ENCODE results near the gene OPCML. TPM values are rescaled to one million over a fixed set of nuclear protein-coding genes. Genes with fewer than 3 reads are reported as not detected.

OPCML gene
- polyA plus RNA-seq, 3 donors: not detected

DNA sequence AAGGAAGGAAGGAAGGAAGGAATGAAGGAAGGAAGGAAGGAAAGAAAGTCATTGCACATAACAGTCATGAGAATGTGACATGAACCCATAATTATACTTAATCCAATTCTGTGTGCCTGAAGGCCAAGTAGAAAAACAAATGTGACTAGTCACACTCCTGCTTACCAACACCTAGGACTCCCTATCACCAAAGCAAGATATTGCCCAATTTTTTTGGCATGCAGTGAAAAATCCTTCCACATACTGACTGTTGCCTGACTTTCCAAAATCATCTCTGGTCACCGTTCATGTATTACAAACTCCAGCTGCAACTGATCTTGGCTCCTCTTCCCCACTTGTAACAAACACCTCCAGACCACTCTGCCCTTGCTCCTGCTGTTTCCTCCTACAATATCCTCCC lies 516.8 kb downstream of the OPCML start:
- Mint-ChIP-seq H3K9me3 (peaks cover 0 to 11% (median 2%) of the 10 kb centered on the region in 7 donors), H3K4me3 (no peak overlapping the region), H3K36me3 (no peaks in the 10 kb centered on the region), H3K27me3 (ENCODE audit: low read depth in 3 of 3) (no peaks in the 10 kb centered on the region), H3K27ac (no peak overlapping the region), H3K4me1 (no peaks in the 10 kb centered on the region)
- no peak for DNase-seq
- intact Hi-C loops (cut with micrococcal nuclease): no loop called here
- H4K20me1 ChIP-seq (ENCODE audit: insufficient read depth, low read length): no peaks in the 10 kb centered on the region
- H3K4me2 ChIP-seq (replicated peaks; ENCODE audit: extremely low read depth, low read length, poor library complexity, severe bottlenecking): no peak overlapping the region
- no peak overlapping the region for H2AFZ ChIP-seq (ENCODE audit: insufficient read depth, low read depth, low read length, poor library complexity, severe bottlenecking)
- no peak overlapping the region for H3K4me3 ChIP-seq (replicated peaks in 1 of 3; ENCODE audit: low read depth in 2 of 3, low read length in 3 of 3)
- H3K79me2 ChIP-seq (ENCODE audit: insufficient read depth, low read length): no peaks in the 10 kb centered on the region
- 100% methylated on average over 1 of the region's 1 CpG for WGBS (ENCODE audit: insufficient coverage)
- H3K27me3 ChIP-seq (ENCODE audit: control insufficient read depth in 2 of 2, insufficient read depth in 2 of 2, low read length in 2 of 2): no peaks in the 10 kb centered on the region
- no peak overlapping the region for H3K9ac ChIP-seq (ENCODE audit: insufficient read depth, low read length, poor library complexity, severe bottlenecking)
- no peaks in the 10 kb centered on the region for H3K9me3 ChIP-seq (replicated peaks in 1 of 2; ENCODE audit: control insufficient read depth in 1 of 2, insufficient read depth in 1 of 2, low read length in 2 of 2)
- TF ChIP-seq, protein P1, sequence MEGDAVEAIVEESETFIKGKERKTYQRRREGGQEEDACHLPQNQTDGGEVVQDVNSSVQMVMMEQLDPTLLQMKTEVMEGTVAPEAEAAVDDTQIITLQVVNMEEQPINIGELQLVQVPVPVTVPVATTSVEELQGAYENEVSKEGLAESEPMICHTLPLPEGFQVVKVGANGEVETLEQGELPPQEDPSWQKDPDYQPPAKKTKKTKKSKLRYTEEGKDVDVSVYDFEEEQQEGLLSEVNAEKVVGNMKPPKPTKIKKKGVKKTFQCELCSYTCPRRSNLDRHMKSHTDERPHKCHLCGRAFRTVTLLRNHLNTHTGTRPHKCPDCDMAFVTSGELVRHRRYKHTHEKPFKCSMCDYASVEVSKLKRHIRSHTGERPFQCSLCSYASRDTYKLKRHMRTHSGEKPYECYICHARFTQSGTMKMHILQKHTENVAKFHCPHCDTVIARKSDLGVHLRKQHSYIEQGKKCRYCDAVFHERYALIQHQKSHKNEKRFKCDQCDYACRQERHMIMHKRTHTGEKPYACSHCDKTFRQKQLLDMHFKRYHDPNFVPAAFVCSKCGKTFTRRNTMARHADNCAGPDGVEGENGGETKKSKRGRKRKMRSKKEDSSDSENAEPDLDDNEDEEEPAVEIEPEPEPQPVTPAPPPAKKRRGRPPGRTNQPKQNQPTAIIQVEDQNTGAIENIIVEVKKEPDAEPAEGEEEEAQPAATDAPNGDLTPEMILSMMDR (IDR thresholded peaks at IDR 0.05): no peak
- no peaks in the 10 kb centered on the region for H3K36me3 ChIP-seq (replicated peaks in 1 of 2; ENCODE audit: control insufficient read depth in 1 of 2, insufficient read depth in 2 of 2, low read length in 2 of 2)
- H3K27ac ChIP-seq (ENCODE audit: low read depth in 1 of 2, low read length in 2 of 2): no peak overlapping the region
- H3K4me1 ChIP-seq (ENCODE audit: control insufficient read depth in 1 of 2, insufficient read depth in 2 of 2, low read length in 2 of 2): no peaks in the 10 kb centered on the region

- no peaks in the 10 kb centered on the region for H3K79me2 ChIP-seq (ENCODE audit: insufficient read depth, low read length)
- Mint-ChIP-seq H3K4me1 (no peaks in the 10 kb centered on the region), H3K36me3 (no peaks in the 10 kb centered on the region), H3K4me3 (no peak overlapping the region), H3K27me3 (ENCODE audit: low read depth in 3 of 3) (no peaks in the 10 kb centered on the region), H3K27ac (no peak overlapping the region), H3K9me3 (peaks cover 0 to 16% (median 0%) of the 10 kb centered on the region in 7 donors)
- H3K27me3 ChIP-seq (ENCODE audit: control insufficient read depth in 2 of 2, insufficient read depth in 2 of 2, low read length in 2 of 2): no peaks in the 10 kb centered on the region
- WGBS (ENCODE audit: insufficient coverage): 91% methylated on average over 4 of the region's 5 CpGs
- H3K27ac ChIP-seq (ENCODE audit: low read depth in 1 of 2, low read length in 2 of 2): no peak overlapping the region
- H3K4me1 ChIP-seq (ENCODE audit: control insufficient read depth in 1 of 2, insufficient read depth in 2 of 2, low read length in 2 of 2): no peaks in the 10 kb centered on the region
- intact Hi-C loops (cut with micrococcal nuclease): no loop called here
- TF ChIP-seq, protein P1 (IDR thresholded peaks at IDR 0.05): no peak
- no peaks in the 10 kb centered on the region for H4K20me1 ChIP-seq (ENCODE audit: insufficient read depth, low read length)
- no peak overlapping the region for H3K9ac ChIP-seq (ENCODE audit: insufficient read depth, low read length, poor library complexity, severe bottlenecking)
- no peak overlapping the region for H3K4me2 ChIP-seq (replicated peaks; ENCODE audit: extremely low read depth, low read length, poor library complexity, severe bottlenecking)
- H2AFZ ChIP-seq (ENCODE audit: insufficient read depth, low read depth, low read length, poor library complexity, severe bottlenecking): no peak overlapping the region
- no peaks in the 10 kb centered on the region for H3K36me3 ChIP-seq (replicated peaks in 1 of 2; ENCODE audit: control insufficient read depth in 1 of 2, insufficient read depth in 2 of 2, low read length in 2 of 2)
- no peak overlapping the region for H3K4me3 ChIP-seq (replicated peaks in 1 of 3; ENCODE audit: low read depth in 2 of 3, low read length in 3 of 3)
- no peaks in the 10 kb centered on the region for H3K9me3 ChIP-seq (replicated peaks in 1 of 2; ENCODE audit: control insufficient read depth in 1 of 2, insufficient read depth in 1 of 2, low read length in 2 of 2)
- DNase-seq: no peak
These were observed 518.0 kb downstream of the OPCML start for GRCh38 chr11:133014337-133014736.
